ENCODE data around the gene IL10RB. TPM values are rescaled to one million over a fixed set of nuclear protein-coding genes. Genes with fewer than 3 reads are reported as not detected.

IL10RB gene
- total RNA-seq, 1 experiment from 2014 or later: 3.1 TPM

DNA sequence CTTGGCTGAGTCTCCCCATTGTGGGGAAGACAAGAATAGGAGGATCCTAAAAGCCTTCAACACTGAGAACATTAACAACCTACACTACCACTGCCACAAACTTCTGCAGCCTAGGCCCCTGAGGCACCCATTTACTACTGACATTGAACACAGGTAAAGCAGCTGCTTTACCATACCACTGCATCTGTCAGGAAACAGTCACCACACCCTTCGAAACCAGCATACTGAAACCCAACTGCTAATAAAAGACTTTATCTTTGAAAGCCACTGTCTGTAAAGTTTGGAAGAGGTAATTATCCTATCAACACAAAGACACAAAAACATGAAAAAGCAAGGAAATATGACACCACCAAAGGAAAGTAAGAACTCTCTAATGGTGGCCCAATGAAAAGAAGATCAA is 66.0 kb downstream of the IL10RB start:
- no peak overlapping the region for H2BK12ac ChIP-seq (ENCODE audit: insufficient read length, low read depth, low read length)
- no peak overlapping the region for H3K23ac ChIP-seq (ENCODE audit: insufficient read length, low read depth, low read length)
- no peak overlapping the region for H2AK5ac ChIP-seq (ENCODE audit: insufficient read length, low read length)
- H2BK5ac ChIP-seq (ENCODE audit: insufficient read length, low read length): no peak overlapping the region
- H2AFZ ChIP-seq (ENCODE audit: low read length): no peak overlapping the region
- DNase-seq: no peak
- H3K79me2 ChIP-seq (ENCODE audit: insufficient read depth, low read length): peaks cover 5% of the 10 kb centered on the region; the same call in 1 of the 2 replicates
- Mint-ChIP-seq H3K4me3 (no peak overlapping the region), H3K4me1 (no peaks in the 10 kb centered on the region), H3K36me3 (ENCODE audit: insufficient read depth in 1 of 3, low read depth in 3 of 3) (peaks cover 19 to 46% (median 27%) of the 10 kb centered on the region in 3 experiments), H3K27me3 (ENCODE audit: low read depth) (no peaks in the 10 kb centered on the region), H3K9me3 (peaks cover 15 to 24% of the 10 kb centered on the region in 2 experiments), H3K27ac (no peak overlapping the region)
- no peak overlapping the region for H4K8ac ChIP-seq (replicated peaks; ENCODE audit: insufficient read length, low read depth, low read length)
- no peak overlapping the region for H4K5ac ChIP-seq (ENCODE audit: insufficient read length, low read depth, low read length)
- H3K27me3 ChIP-seq (ENCODE audit: insufficient read depth, low read length): no peaks in the 10 kb centered on the region
- no peaks in the 10 kb centered on the region for H3K4me1 ChIP-seq (ENCODE audit: insufficient read depth, low read length)
- H3K18ac ChIP-seq (ENCODE audit: insufficient read length, low read depth, low read length): no peak overlapping the region
- H4K20me1 ChIP-seq (ENCODE audit: control insufficient read depth, insufficient read depth, insufficient read length): no peaks in the 10 kb centered on the region
- H2BK15ac ChIP-seq (ENCODE audit: low read depth, low read length): no peak overlapping the region
- peaks cover 5% of the 10 kb centered on the region for H3K79me1 ChIP-seq (ENCODE audit: insufficient read depth, low read depth, low read length, poor library complexity, severe bottlenecking)
- no peak overlapping the region for H4K91ac ChIP-seq (ENCODE audit: insufficient read length, low read depth, low read length)
- no peak overlapping the region for H2BK20ac ChIP-seq (ENCODE audit: low read depth, low read length, poor library complexity, severe bottlenecking)
- no peak overlapping the region for H3K14ac ChIP-seq (ENCODE audit: insufficient read depth, low read length)
- no peak overlapping the region for H3K27ac ChIP-seq (ENCODE audit: insufficient read length, low read depth, low read length)
- H3K23me2 ChIP-seq (ENCODE audit: insufficient read length, low read depth, low read length, poor library complexity, severe bottlenecking): no peaks in the 10 kb centered on the region
- no peak overlapping the region for H3K4me2 ChIP-seq (ENCODE audit: insufficient read depth, insufficient read length, low read length)
- WGBS (ENCODE audit: extremely low coverage, insufficient read length, low lambda C conversion rate): no CpG with 5 or more reads among the region's 1 CpG
- H3K9me3 ChIP-seq (ENCODE audit: control insufficient read depth, low read depth, low read length): no peaks in the 10 kb centered on the region
- no peak overlapping the region for H2BK120ac ChIP-seq (ENCODE audit: low read depth, low read length, poor library complexity, severe bottlenecking)
- H3K4ac ChIP-seq (ENCODE audit: low read depth, low read length): no peak overlapping the region
- no peak overlapping the region for H3K56ac ChIP-seq (ENCODE audit: insufficient read length, low read depth, low read length)
- TF ChIP-seq, protein P1, sequence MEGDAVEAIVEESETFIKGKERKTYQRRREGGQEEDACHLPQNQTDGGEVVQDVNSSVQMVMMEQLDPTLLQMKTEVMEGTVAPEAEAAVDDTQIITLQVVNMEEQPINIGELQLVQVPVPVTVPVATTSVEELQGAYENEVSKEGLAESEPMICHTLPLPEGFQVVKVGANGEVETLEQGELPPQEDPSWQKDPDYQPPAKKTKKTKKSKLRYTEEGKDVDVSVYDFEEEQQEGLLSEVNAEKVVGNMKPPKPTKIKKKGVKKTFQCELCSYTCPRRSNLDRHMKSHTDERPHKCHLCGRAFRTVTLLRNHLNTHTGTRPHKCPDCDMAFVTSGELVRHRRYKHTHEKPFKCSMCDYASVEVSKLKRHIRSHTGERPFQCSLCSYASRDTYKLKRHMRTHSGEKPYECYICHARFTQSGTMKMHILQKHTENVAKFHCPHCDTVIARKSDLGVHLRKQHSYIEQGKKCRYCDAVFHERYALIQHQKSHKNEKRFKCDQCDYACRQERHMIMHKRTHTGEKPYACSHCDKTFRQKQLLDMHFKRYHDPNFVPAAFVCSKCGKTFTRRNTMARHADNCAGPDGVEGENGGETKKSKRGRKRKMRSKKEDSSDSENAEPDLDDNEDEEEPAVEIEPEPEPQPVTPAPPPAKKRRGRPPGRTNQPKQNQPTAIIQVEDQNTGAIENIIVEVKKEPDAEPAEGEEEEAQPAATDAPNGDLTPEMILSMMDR (conservative IDR thresholded peaks at IDR 0.05): no peak
- no peak overlapping the region for H3T11ph ChIP-seq (ENCODE audit: low read length)
- no peak overlapping the region for H3K9ac ChIP-seq (ENCODE audit: extremely low read depth, insufficient read length, low read length)

Data from H9 (cell line).